Measurements from ENCODE around the gene PPM1L. TPM values are rescaled to one million over a fixed set of nuclear protein-coding genes. Genes with fewer than 3 reads are reported as not detected.

The PPM1L gene
- total RNA-seq, 2 donors from 2014 or later: 15.0 to 15.6 TPM

- TF ChIP-seq CTCF (IDR thresholded peaks at IDR 0.05): no peak
- H3K9ac ChIP-seq (ENCODE audit: low read depth in 2 of 2, low read length in 2 of 2): no peak overlapping the region
- H3K36me3 ChIP-seq: no peaks in the 10 kb centered on the region
- H3K9me3 ChIP-seq: no peaks in the 10 kb centered on the region
- DNase-seq: no peak
- intact Hi-C loops (cut with DNase I): no loop called here
- H3K4me3 ChIP-seq: no peak overlapping the region
- no peaks in the 10 kb centered on the region for H3K4me1 ChIP-seq
- H3K27ac ChIP-seq: no peak overlapping the region
- no peaks in the 10 kb centered on the region for H3K27me3 ChIP-seq
Measured at GRCh38 chr3:160876643-160877042, 120.6 kb downstream of the PPM1L start.

- intact Hi-C loops (cut with DNase I): no loop called here
Measured at GRCh38 chr3:160879859-160880258, 123.8 kb downstream of the PPM1L start.

GRCh38 chr3:160883373-160883772 lies 127.3 kb downstream of the PPM1L start:
- Histone ChIP-seq H3K36me3 (no peaks in the 10 kb centered on the region), H3K9ac (ENCODE audit: low read depth in 2 of 2, low read length in 2 of 2) (no peak overlapping the region), H3K27me3 (no peaks in the 10 kb centered on the region), H3K9me3 (no peaks in the 10 kb centered on the region), H3K4me3 (no peak overlapping the region), H3K27ac (no peak overlapping the region), H3K4me1 (no peaks in the 10 kb centered on the region)
- no peak for TF ChIP-seq CTCF (IDR thresholded peaks at IDR 0.05)
- intact Hi-C loops (cut with DNase I): no loop called here
- no peak for DNase-seq

More at GRCh38 chr3:160879859-160880258, 123.8 kb downstream of the PPM1L start:
- DNase-seq: no peak
- Histone ChIP-seq H3K27me3 (no peaks in the 10 kb centered on the region), H3K27ac (no peak overlapping the region), H3K36me3 (no peaks in the 10 kb centered on the region), H3K9me3 (no peaks in the 10 kb centered on the region), H3K4me1 (no peaks in the 10 kb centered on the region), H3K9ac (ENCODE audit: low read depth in 2 of 2, low read length in 2 of 2) (no peak overlapping the region), H3K4me3 (no peak overlapping the region)
- TF ChIP-seq CTCF (IDR thresholded peaks at IDR 0.05): no peak

- H3K4me3 ChIP-seq: no peak overlapping the region
- no peak overlapping the region for H3K27ac ChIP-seq
- TF ChIP-seq CTCF (IDR thresholded peaks at IDR 0.05): no peak
- no peaks in the 10 kb centered on the region for H3K4me1 ChIP-seq
- H3K27me3 ChIP-seq: no peaks in the 10 kb centered on the region
- peak; percentile 60 for DNase-seq
- intact Hi-C loops (cut with DNase I): no loop called here
- no peaks in the 10 kb centered on the region for H3K36me3 ChIP-seq
- H3K9me3 ChIP-seq: no peaks in the 10 kb centered on the region
- H3K9ac ChIP-seq (ENCODE audit: low read depth in 2 of 2, low read length in 2 of 2): no peak overlapping the region
Measured at GRCh38 chr3:160885791-160886286, 129.8 kb downstream of the PPM1L start.

GRCh38 chr3:160886421-160886820 lies 130.4 kb downstream of the PPM1L start:
- H3K36me3 ChIP-seq: no peaks in the 10 kb centered on the region
- no peaks in the 10 kb centered on the region for H3K9me3 ChIP-seq
- no peaks in the 10 kb centered on the region for H3K27me3 ChIP-seq
- H3K27ac ChIP-seq: no peak overlapping the region
- no peak for TF ChIP-seq CTCF (IDR thresholded peaks at IDR 0.05)
- no peak overlapping the region for H3K4me3 ChIP-seq
- no peak for DNase-seq
- intact Hi-C loops (cut with DNase I): no loop called here
- no peak overlapping the region for H3K9ac ChIP-seq (ENCODE audit: low read depth in 2 of 2, low read length in 2 of 2)
- no peaks in the 10 kb centered on the region for H3K4me1 ChIP-seq

All from colonic mucosa (tissue), 4 donors.